HCT116 (cell line): ENCODE data around the gene NEMP2. TPM values are rescaled to one million over a fixed set of nuclear protein-coding genes. Genes with fewer than 3 reads are reported as not detected.

Experiments
- ATAC-seq: fragments of 200-7000 bp; cut with Tn5 transposase; 2 replicates; pipeline ENCODE4 v1.9.1; 2020; ENCODE audit warnings: mild to moderate bottlenecking, moderate library complexity
- BruUV-seq: library from RNA; stranded (reverse); fragments of 400-500 nt; replicated peaks from 2 replicates; lab custom pipeline; 2021; lab: Mats Ljungman, UMichigan
- CTCF ChIA-PET: fragments of 300-600 bp; sonication (Branson Sonifier 250); formaldehyde crosslinking; loops from one replicate; lab custom pipeline; 2021; ENCODE audit warnings: antibody characterized with exemption; lab: Charles Lee
- POLR2A ChIA-PET: fragments of 300-600, 350-600 bp; sonication (Branson Sonifier 250); formaldehyde crosslinking; loops from one replicate; lab custom pipeline; 2021; ENCODE audit warnings: antibody characterized with exemption; lab: Charles Lee
- RAD21 ChIA-PET, 2 experiments: fragments of 300-600 bp; sonication (Branson Sonifier 250); formaldehyde crosslinking; loops; one replicate each; lab custom pipeline; 2023; ENCODE audit warnings: low total read pairs in 2 of 2; ENCODE audit not compliant: uncharacterized antibody in 2 of 2, unreplicated experiment in 2 of 2, low non-redundant PET in 1 of 2; lab: Charles Lee
- DNase-seq: peaks from one replicate; pipeline ENCODE4 v3.0.0-alpha.2; 2010; ENCODE audit warnings: low read depth, low spot score
- H2AFZ ChIP-seq: fragments of 200-600 bp; shearing (Covaris generic), sonication (generic); 2 replicates; pipeline ENCODE4 v1.6.1; 2017; ENCODE audit warnings: low read depth, mixed run types, mixed read lengths, antibody characterized with exemption, low read length; ENCODE audit not compliant: poor library complexity, severe bottlenecking
- H3K27ac ChIP-seq: 2 replicates; pipeline ENCODE4 v1.5.1; 2012; ENCODE audit warnings: low read depth, low read length
- H3K27me3 ChIP-seq: fragments of 200-600 bp; sonication (generic); 2 replicates; pipeline ENCODE4 v1.6.1; 2016; ENCODE audit warnings: mixed run types, low read length, mixed read lengths; ENCODE audit not compliant: insufficient read depth
- H3K36me3 ChIP-seq, 2 experiments: fragments of 200-500 bp in 1 of 2; fragments of 200-600 bp in 1 of 2; sonication (Bioruptor generic) in 1 of 2; sonication (generic) in 1 of 2; 2 replicates each; pipeline versions ENCODE4 v1.5.1 to v1.6.1; 2014 to 2016; ENCODE audit warnings: low read length in 2 of 2, inconsistent platforms in 1 of 2, mixed read lengths in 1 of 2, mixed run types in 1 of 2; ENCODE audit not compliant: insufficient read depth in 2 of 2, control insufficient read depth in 1 of 2
- H3K4me1 ChIP-seq, 2 experiments: fragments of 200-600 bp in 1 of 2; sonication (generic) in 1 of 2; 2 replicates each; pipeline versions ENCODE4 v1.5.1 to v1.6.1; 2012 to 2017; ENCODE audit warnings: low read length in 2 of 2, inconsistent platforms in 1 of 2, mild to moderate bottlenecking in 1 of 2, mixed read lengths in 1 of 2, mixed run types in 1 of 2, moderate library complexity in 1 of 2; ENCODE audit not compliant: insufficient read depth in 2 of 2, control insufficient read depth in 1 of 2
- H3K4me2 ChIP-seq: fragments of 200-600 bp; sonication (generic); 2 replicates; pipeline ENCODE4 v1.6.1; 2017; ENCODE audit warnings: mixed run types, low read length, mixed read lengths
- H3K4me3 ChIP-seq, 2 experiments: fragments of 200-600 bp in 1 of 2; sonication (generic) in 1 of 2; replicated peaks in 1 of 2; 2 replicates each; pipeline ENCODE4 v1.5.1; 2011 to 2016; ENCODE audit warnings: low read length in 2 of 2, control low read depth in 1 of 2, low read depth in 1 of 2, mild to moderate bottlenecking in 1 of 2, mixed read lengths in 1 of 2, mixed run types in 1 of 2
- H3K79me2 ChIP-seq: fragments of 200-600 bp; sonication (generic); 2 replicates; pipeline ENCODE4 v1.6.1; 2017; ENCODE audit warnings: mild to moderate bottlenecking, mixed run types, low read length, moderate library complexity, mixed read lengths; ENCODE audit not compliant: insufficient read depth
- H3K9ac ChIP-seq: fragments of 200-600 bp; sonication (generic); 2 replicates; pipeline ENCODE4 v1.6.1; 2016; ENCODE audit warnings: low read length, mixed read lengths
- H3K9me2 ChIP-seq: fragments of 200-600 bp; sonication (generic), shearing (Covaris generic); 2 replicates; pipeline ENCODE4 v1.6.1; 2017; ENCODE audit warnings: mixed run types, mild to moderate bottlenecking, moderate library complexity; ENCODE audit not compliant: insufficient read depth
- H3K9me3 ChIP-seq, 2 experiments: fragments of 200-500 bp in 1 of 2; fragments of 200-600 bp in 1 of 2; sonication (Bioruptor generic) in 1 of 2; sonication (generic) in 1 of 2; 2 replicates each; pipeline ENCODE4 v1.6.1; 2014 to 2017; ENCODE audit warnings: low read length in 2 of 2, mixed read lengths in 2 of 2, inconsistent platforms in 1 of 2, low read depth in 1 of 2, mild to moderate bottlenecking in 1 of 2, mixed run types in 1 of 2, moderate library complexity in 1 of 2; ENCODE audit not compliant: control insufficient read depth in 1 of 2, insufficient read depth in 1 of 2
- H4K20me1 ChIP-seq: fragments of 200-600 bp; sonication (generic), shearing (Covaris generic); 2 replicates; pipeline ENCODE4 v1.6.1; 2017; ENCODE audit warnings: mixed run types, mild to moderate bottlenecking, moderate library complexity; ENCODE audit not compliant: insufficient read depth
- CEBPB ChIP-seq: IDR thresholded peaks from 2 replicates; pipeline ENCODE4 v1.6.1; 2012; ENCODE audit warnings: low read depth
- EGR1 ChIP-seq: IDR thresholded peaks from 2 replicates; pipeline ENCODE4 v1.6.1; 2012; ENCODE audit warnings: low read depth
- ELF1 ChIP-seq: IDR thresholded peaks from 2 replicates; pipeline ENCODE4 v1.6.1; 2012; ENCODE audit warnings: low read depth, borderline replicate concordance
- EZH2 ChIP-seq: fragments of 200-600 bp; sonication (generic); IDR thresholded peaks from 2 replicates; pipeline ENCODE4 v1.6.1; 2017; ENCODE audit warnings: antibody characterized with exemption, mixed run types
- EZH2phosphoT487 ChIP-seq: fragments of 200-600 bp; IDR thresholded peaks from 2 replicates; pipeline ENCODE4 v1.6.1; 2018; ENCODE audit warnings: antibody characterized with exemption, borderline replicate concordance
- FOSL1 ChIP-seq: IDR thresholded peaks from 2 replicates; pipeline ENCODE4 v1.6.1; 2012; ENCODE audit warnings: low read depth
- JUND ChIP-seq: IDR thresholded peaks from 2 replicates; pipeline ENCODE4 v1.6.1; 2012
- POLR2A ChIP-seq: IDR thresholded peaks from 2 replicates; pipeline ENCODE4 v1.7.0; 2011; ENCODE audit warnings: borderline replicate concordance; ENCODE audit not compliant: insufficient read depth, insufficient read length; ENCODE audit errors: extremely low read depth
- POLR2AphosphoS5 ChIP-seq: IDR thresholded peaks from 2 replicates; pipeline ENCODE4 v1.6.1; 2011; ENCODE audit warnings: mild to moderate bottlenecking, low read depth, low read length, moderate library complexity
- RAD21 ChIP-seq: IDR thresholded peaks from 2 replicates; pipeline ENCODE4 v1.6.1; 2012; ENCODE audit warnings: low read depth, mild to moderate bottlenecking
- SIN3A ChIP-seq: IDR thresholded peaks from 2 replicates; pipeline ENCODE4 v1.6.1; 2012; ENCODE audit warnings: low read depth
- SRF ChIP-seq: IDR thresholded peaks from 2 replicates; pipeline ENCODE4 v1.6.1; 2012; ENCODE audit warnings: low read depth
- TCF7L2 ChIP-seq: IDR thresholded peaks from 2 replicates; pipeline ENCODE4 v1.7.0; 2011; ENCODE audit warnings: borderline replicate concordance, inconsistent platforms; ENCODE audit not compliant: insufficient read depth, insufficient read length; ENCODE audit errors: extremely low read depth
- YY1 ChIP-seq: IDR thresholded peaks from 2 replicates; pipeline ENCODE4 v1.6.1; 2011; ENCODE audit warnings: low read length, low read depth, moderate library complexity, mild to moderate bottlenecking; ENCODE audit not compliant: insufficient replicate concordance; ENCODE audit errors: extremely low read depth
- ZFX ChIP-seq: fragments of 450-650 bp; IDR thresholded peaks from 2 replicates; pipeline ENCODE4 v1.6.1; 2017
- intact Hi-C: fragments of 100-400 bp; cut with micrococcal nuclease; formaldehyde crosslinking; loops from 2 replicates; pipeline ENCODE4 v1.10.0; 2022
- total RNA-seq: library from RNA; stranded (reverse); gene quantifications from one replicate; pipeline ENCODE4 v1.2.1, GENCODE V29; 2021; ENCODE audit not compliant: unreplicated experiment
- TF ChIP-seq, protein P1 (sequence below), 3 experiments: fragments of 200-600 bp in 1 of 3; sonication (generic) in 1 of 3; IDR thresholded peaks in 2 of 3; conservative IDR thresholded peaks in 1 of 3; 2 replicates each; pipeline ENCODE4 v1.5.1; 2012 to 2017; ENCODE audit warnings: low read depth in 2 of 3, low read length in 2 of 3, antibody characterized with exemption in 1 of 3, borderline replicate concordance in 1 of 3, control low read depth in 1 of 3, mild to moderate bottlenecking in 1 of 3, mixed read lengths in 1 of 3, mixed run types in 1 of 3, moderate library complexity in 1 of 3; ENCODE audit not compliant: insufficient read depth in 1 of 3
- TF ChIP-seq, protein P2 (sequence below): IDR thresholded peaks from 2 replicates; pipeline ENCODE4 v1.6.1; 2012; ENCODE audit warnings: low read depth
- TF ChIP-seq, protein P3 (sequence below): IDR thresholded peaks from 2 replicates; pipeline ENCODE4 v1.6.1; 2011; ENCODE audit warnings: mild to moderate bottlenecking, low read length, moderate library complexity; ENCODE audit not compliant: insufficient replicate concordance; ENCODE audit errors: extremely low read depth
- TF ChIP-seq, protein P4 (sequence below): IDR thresholded peaks from 2 replicates; pipeline ENCODE4 v1.6.1; 2012

NEMP2 gene
- total RNA-seq, 1 experiment from 2014 or later, result 8.6 TPM

DNA sequence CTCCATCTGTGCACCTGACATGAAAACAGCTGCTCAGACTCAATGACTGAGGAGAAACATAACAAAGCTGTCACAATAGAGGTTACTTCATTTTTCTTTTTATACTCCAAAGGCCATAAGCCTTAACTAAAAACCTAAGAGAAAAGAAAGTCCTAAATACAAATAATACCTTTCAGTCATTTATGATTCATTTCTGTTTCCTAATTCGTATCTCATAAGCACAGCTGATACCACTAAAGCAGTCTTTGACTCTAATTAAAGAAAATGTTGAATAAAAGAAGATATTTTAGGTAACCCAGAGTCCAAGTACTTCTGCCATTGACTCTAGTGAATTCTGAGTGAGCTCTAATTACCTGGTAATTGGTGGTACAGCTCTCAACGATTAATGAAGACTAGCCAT lies 20.6 kb downstream of the NEMP2 start:
- no peak overlapping the region for H3K4me2 ChIP-seq
- ChIA-PET RAD21 (no interaction called here), POLR2A (no interaction called here), CTCF (no interaction called here)
- no peak overlapping the region for H3K9ac ChIP-seq
- H3K4me1 ChIP-seq, result no peaks in the 10 kb centered on the region
- no peaks in the 10 kb centered on the region for H3K27me3 ChIP-seq
- intact Hi-C loops, result no loop called here
- DNase-seq, result no peak
- H4K20me1 ChIP-seq, result no peaks in the 10 kb centered on the region
- no peak overlapping the region for H2AFZ ChIP-seq
- no peaks in the 10 kb centered on the region for H3K9me3 ChIP-seq
- H3K9me2 ChIP-seq, result no peaks in the 10 kb centered on the region
- no peaks in the 10 kb centered on the region for H3K79me2 ChIP-seq
- H3K27ac ChIP-seq, result no peak overlapping the region
- no peaks in the 10 kb centered on the region; a peak in 1 of 4 replicates for H3K36me3 ChIP-seq
- ATAC-seq, result no peak
- no TSS peak for BruUV-seq
- TF ChIP-seq, protein P1, sequence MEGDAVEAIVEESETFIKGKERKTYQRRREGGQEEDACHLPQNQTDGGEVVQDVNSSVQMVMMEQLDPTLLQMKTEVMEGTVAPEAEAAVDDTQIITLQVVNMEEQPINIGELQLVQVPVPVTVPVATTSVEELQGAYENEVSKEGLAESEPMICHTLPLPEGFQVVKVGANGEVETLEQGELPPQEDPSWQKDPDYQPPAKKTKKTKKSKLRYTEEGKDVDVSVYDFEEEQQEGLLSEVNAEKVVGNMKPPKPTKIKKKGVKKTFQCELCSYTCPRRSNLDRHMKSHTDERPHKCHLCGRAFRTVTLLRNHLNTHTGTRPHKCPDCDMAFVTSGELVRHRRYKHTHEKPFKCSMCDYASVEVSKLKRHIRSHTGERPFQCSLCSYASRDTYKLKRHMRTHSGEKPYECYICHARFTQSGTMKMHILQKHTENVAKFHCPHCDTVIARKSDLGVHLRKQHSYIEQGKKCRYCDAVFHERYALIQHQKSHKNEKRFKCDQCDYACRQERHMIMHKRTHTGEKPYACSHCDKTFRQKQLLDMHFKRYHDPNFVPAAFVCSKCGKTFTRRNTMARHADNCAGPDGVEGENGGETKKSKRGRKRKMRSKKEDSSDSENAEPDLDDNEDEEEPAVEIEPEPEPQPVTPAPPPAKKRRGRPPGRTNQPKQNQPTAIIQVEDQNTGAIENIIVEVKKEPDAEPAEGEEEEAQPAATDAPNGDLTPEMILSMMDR (IDR thresholded peaks at IDR 0.05 in 2 of 3, conservative IDR thresholded peaks at IDR 0.05 in 1 of 3; ENCODE audit: borderline replicate concordance in 1 of 3, insufficient read depth in 1 of 3, low read depth in 2 of 3, low read length in 2 of 3), result no peak
- TF ChIP-seq, protein P2, sequence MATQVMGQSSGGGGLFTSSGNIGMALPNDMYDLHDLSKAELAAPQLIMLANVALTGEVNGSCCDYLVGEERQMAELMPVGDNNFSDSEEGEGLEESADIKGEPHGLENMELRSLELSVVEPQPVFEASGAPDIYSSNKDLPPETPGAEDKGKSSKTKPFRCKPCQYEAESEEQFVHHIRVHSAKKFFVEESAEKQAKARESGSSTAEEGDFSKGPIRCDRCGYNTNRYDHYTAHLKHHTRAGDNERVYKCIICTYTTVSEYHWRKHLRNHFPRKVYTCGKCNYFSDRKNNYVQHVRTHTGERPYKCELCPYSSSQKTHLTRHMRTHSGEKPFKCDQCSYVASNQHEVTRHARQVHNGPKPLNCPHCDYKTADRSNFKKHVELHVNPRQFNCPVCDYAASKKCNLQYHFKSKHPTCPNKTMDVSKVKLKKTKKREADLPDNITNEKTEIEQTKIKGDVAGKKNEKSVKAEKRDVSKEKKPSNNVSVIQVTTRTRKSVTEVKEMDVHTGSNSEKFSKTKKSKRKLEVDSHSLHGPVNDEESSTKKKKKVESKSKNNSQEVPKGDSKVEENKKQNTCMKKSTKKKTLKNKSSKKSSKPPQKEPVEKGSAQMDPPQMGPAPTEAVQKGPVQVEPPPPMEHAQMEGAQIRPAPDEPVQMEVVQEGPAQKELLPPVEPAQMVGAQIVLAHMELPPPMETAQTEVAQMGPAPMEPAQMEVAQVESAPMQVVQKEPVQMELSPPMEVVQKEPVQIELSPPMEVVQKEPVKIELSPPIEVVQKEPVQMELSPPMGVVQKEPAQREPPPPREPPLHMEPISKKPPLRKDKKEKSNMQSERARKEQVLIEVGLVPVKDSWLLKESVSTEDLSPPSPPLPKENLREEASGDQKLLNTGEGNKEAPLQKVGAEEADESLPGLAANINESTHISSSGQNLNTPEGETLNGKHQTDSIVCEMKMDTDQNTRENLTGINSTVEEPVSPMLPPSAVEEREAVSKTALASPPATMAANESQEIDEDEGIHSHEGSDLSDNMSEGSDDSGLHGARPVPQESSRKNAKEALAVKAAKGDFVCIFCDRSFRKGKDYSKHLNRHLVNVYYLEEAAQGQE, result no peak
- no peak for TF ChIP-seq POLR2A
- no peak for TF ChIP-seq ELF1
- TF ChIP-seq, protein P3, sequence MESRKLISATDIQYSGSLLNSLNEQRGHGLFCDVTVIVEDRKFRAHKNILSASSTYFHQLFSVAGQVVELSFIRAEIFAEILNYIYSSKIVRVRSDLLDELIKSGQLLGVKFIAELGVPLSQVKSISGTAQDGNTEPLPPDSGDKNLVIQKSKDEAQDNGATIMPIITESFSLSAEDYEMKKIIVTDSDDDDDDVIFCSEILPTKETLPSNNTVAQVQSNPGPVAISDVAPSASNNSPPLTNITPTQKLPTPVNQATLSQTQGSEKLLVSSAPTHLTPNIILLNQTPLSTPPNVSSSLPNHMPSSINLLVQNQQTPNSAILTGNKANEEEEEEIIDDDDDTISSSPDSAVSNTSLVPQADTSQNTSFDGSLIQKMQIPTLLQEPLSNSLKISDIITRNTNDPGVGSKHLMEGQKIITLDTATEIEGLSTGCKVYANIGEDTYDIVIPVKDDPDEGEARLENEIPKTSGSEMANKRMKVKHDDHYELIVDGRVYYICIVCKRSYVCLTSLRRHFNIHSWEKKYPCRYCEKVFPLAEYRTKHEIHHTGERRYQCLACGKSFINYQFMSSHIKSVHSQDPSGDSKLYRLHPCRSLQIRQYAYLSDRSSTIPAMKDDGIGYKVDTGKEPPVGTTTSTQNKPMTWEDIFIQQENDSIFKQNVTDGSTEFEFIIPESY, result no peak
- no peak for TF ChIP-seq TCF7L2
- TF ChIP-seq SRF, result no peak
- TF ChIP-seq SIN3A, result no peak
- no peak for TF ChIP-seq RAD21
- TF ChIP-seq EZH2phosphoT487, result no peak
- TF ChIP-seq EZH2, result no peak
- no peak for TF ChIP-seq JUND
- TF ChIP-seq ZFX, result no peak
- no peak for TF ChIP-seq CEBPB
- TF ChIP-seq, protein P4, sequence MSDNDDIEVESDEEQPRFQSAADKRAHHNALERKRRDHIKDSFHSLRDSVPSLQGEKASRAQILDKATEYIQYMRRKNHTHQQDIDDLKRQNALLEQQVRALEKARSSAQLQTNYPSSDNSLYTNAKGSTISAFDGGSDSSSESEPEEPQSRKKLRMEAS, result no peak
- no peak for TF ChIP-seq POLR2AphosphoS5
- TF ChIP-seq YY1, result no peak
- no peak for TF ChIP-seq FOSL1
- no peak for TF ChIP-seq EGR1
- no peak overlapping the region for H3K4me3 ChIP-seq
